ENCODE results near the gene TOB1. TPM values are rescaled to one million over a fixed set of nuclear protein-coding genes. Genes with fewer than 3 reads are reported as not detected.
"Not testable (repeated sequence)": the region's sequence is repeated elsewhere in the genome, so short reads cannot be mapped to it uniquely, and the experiment has no call there.

The TOB1 gene
- total RNA-seq, 1 donor from 2014 or later = 71.1 TPM

- intact Hi-C loops (cut with DNase I) = no loop called here
- DNase-seq (ENCODE audit: low spot score) = no peak
Measured at GRCh38 chr17:50899559-50900319, 33.6 kb upstream of the TOB1 start.

GRCh38 chr17:50899005-50899460 lies 32.9 kb upstream of the TOB1 start:
- no peak for DNase-seq (ENCODE audit: low spot score)
- intact Hi-C loops (cut with DNase I) = no loop called here

- no peak for DNase-seq (ENCODE audit: low spot score)
- intact Hi-C loops (cut with DNase I) = no loop called here
Measured at GRCh38 chr17:50898369-50899004, 32.3 kb upstream of the TOB1 start.

- DNase-seq (ENCODE audit: low spot score); intact Hi-C loops (cut with DNase I): not testable (repeated sequence)
Measured at GRCh38 chr17:50894513-50894912, 28.4 kb upstream of the TOB1 start.

GRCh38 chr17:50893183-50893993 lies 27.2 kb upstream of the TOB1 start:
- intact Hi-C loops (cut with DNase I) = no loop called here
- DNase-seq (ENCODE audit: low spot score) = no peak

- DNase-seq (ENCODE audit: low spot score) = no peak
- intact Hi-C loops (cut with DNase I) = no loop called here
Measured at GRCh38 chr17:50892101-50892776, 26.1 kb upstream of the TOB1 start.

GRCh38 chr17:50891577-50891989 lies 25.4 kb upstream of the TOB1 start:
- intact Hi-C loops (cut with DNase I) = no loop called here
- no peak for DNase-seq (ENCODE audit: low spot score)

GRCh38 chr17:50890675-50891516 lies 24.7 kb upstream of the TOB1 start:
- intact Hi-C loops (cut with DNase I) = no loop called here
- DNase-seq (ENCODE audit: low spot score) = no peak

GRCh38 chr17:50889528-50890118 lies 23.5 kb upstream of the TOB1 start:
- intact Hi-C loops (cut with DNase I) = no loop called here
- no peak for DNase-seq (ENCODE audit: low spot score)

GRCh38 chr17:50887705-50888245 lies 21.6 kb upstream of the TOB1 start:
- DNase-seq (ENCODE audit: low spot score) = no peak
- intact Hi-C loops (cut with DNase I) = no loop called here

- intact Hi-C loops (cut with DNase I) = no loop called here
- DNase-seq (ENCODE audit: low spot score) = no peak
Measured at GRCh38 chr17:50884439-50885311, 18.5 kb upstream of the TOB1 start.

- no peak for DNase-seq (ENCODE audit: low spot score)
- intact Hi-C loops (cut with DNase I) = no loop called here
Measured at GRCh38 chr17:50883850-50884438, 17.8 kb upstream of the TOB1 start.

- intact Hi-C loops (cut with DNase I) = no loop called here
- DNase-seq (ENCODE audit: low spot score) = no peak
Measured at GRCh38 chr17:50882851-50883250, 16.7 kb upstream of the TOB1 start.

GRCh38 chr17:50881182-50881581 lies 15.0 kb upstream of the TOB1 start:
- intact Hi-C loops (cut with DNase I) = no loop called here
- no peak for DNase-seq (ENCODE audit: low spot score)

- no peak for DNase-seq (ENCODE audit: low spot score)
- intact Hi-C loops (cut with DNase I) = no loop called here
Measured at GRCh38 chr17:50879086-50879485, 12.9 kb upstream of the TOB1 start.

- intact Hi-C loops (cut with DNase I) = no loop called here
- no peak for DNase-seq (ENCODE audit: low spot score)
Measured at GRCh38 chr17:50877838-50878237, 11.7 kb upstream of the TOB1 start.

GRCh38 chr17:50877042-50877441 lies 10.9 kb upstream of the TOB1 start:
- DNase-seq (ENCODE audit: low spot score); intact Hi-C loops (cut with DNase I): not testable (repeated sequence)
